GM19023 (cell line): ENCODE data around the gene KRT6B.
"Not testable (repeated sequence)": the region's sequence is repeated elsewhere in the genome, so short reads cannot be mapped to it uniquely, and the experiment has no call there.

Experiments
- ATAC-seq: cut with Tn5 transposase; IDR thresholded peaks from one replicate; pipeline ENCODE4 v1.9.1; 2021; ENCODE audit warnings: mild to moderate bottlenecking, moderate library complexity; ENCODE audit not compliant: unreplicated experiment

Gene KRT6B

GRCh38 chr12:52414936-52415335 is 37.0 kb downstream of the KRT6B start:
- ATAC-seq: no peak

GRCh38 chr12:52413782-52414345 is 38.1 kb downstream of the KRT6B start:
- ATAC-seq: no peak

- ATAC-seq: no peak
Measured at GRCh38 chr12:52413202-52413601, 38.7 kb downstream of the KRT6B start.

GRCh38 chr12:52411815-52412214 is 40.1 kb downstream of the KRT6B start:
- no peak for ATAC-seq

GRCh38 chr12:52410589-52411248 is 41.2 kb downstream of the KRT6B start:
- ATAC-seq: not testable (repeated sequence)

- ATAC-seq: no peak
Measured at GRCh38 chr12:52407918-52408317, 44.0 kb downstream of the KRT6B start.

GRCh38 chr12:52405922-52406385 is 46.0 kb downstream of the KRT6B start, which contains the start of gene KRT82:
Gene KRT82, minus strand, starts transcription at chr12:52406335. Its CDS starts 58 bp downstream, at chr12:52406277.
- ATAC-seq: no peak

GRCh38 chr12:52404951-52405350 is 47.0 kb downstream of the KRT6B start:
- ATAC-seq: no peak

- no peak for ATAC-seq
Measured at GRCh38 chr12:52403561-52403960, 48.4 kb downstream of the KRT6B start.

GRCh38 chr12:52402873-52403540 is 48.9 kb downstream of the KRT6B start:
- ATAC-seq: no peak

- no peak for ATAC-seq
Measured at GRCh38 chr12:52402377-52402776, 49.6 kb downstream of the KRT6B start.

GRCh38 chr12:52401926-52402325 is 50.0 kb downstream of the KRT6B start:
- no peak for ATAC-seq

GRCh38 chr12:52401526-52401925 is 50.4 kb downstream of the KRT6B start:
- ATAC-seq: no peak

- ATAC-seq: no peak
Measured at GRCh38 chr12:52400906-52401305, 51.0 kb downstream of the KRT6B start.

- ATAC-seq: no peak
Measured at GRCh38 chr12:52399756-52400155, 52.2 kb downstream of the KRT6B start.

GRCh38 chr12:52398176-52398575 is 53.8 kb downstream of the KRT6B start:
- no peak for ATAC-seq

- ATAC-seq: no peak
Measured at GRCh38 chr12:52396656-52397055, 55.3 kb downstream of the KRT6B start.
